Peyer's patch (tissue), 4 donors: ENCODE measurements around the gene ITGA11.

Source experiments
- POLR2A ChIP-seq, 2 donors: fragments of 450-650 bp; IDR thresholded peaks; one replicate each; pipeline ENCODE4 v1.5.1; 2017; ENCODE audit warnings: antibody characterized with exemption in 2 of 2, mild to moderate bottlenecking in 2 of 2, moderate library complexity in 2 of 2
- TF ChIP-seq, protein P1 (sequence below), 6 experiments: fragments of 450-650 bp in 4 of 6; fragments of 200-600 bp in 2 of 6; sonication (generic) in 1 of 6; IDR thresholded peaks; one replicate each; pipeline ENCODE4 v1.5.1; 2017 to 2019; ENCODE audit warnings: antibody characterized with exemption in 6 of 6, mild to moderate bottlenecking in 3 of 6, moderate library complexity in 1 of 6

DNA sequence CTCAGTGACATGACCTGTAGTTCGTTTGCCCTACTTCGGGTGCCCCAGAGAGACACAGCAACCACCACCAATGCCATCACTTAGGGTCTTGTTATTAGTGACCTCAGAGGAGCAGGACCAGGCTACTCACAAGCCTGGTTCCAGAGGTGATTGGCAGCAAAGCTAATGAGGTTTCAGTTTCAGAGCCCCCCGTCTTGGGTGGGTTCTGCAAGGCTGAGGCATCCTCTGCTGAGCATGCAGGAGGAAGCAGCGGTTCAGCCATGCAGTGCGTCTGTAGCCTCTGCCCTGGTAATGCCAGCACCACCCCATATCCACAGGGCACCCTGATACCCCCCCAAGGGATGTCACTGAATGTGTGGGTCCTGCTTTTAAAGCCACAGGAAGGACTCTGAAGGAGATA lies 39.0 kb upstream of the ITGA11 start:
- TF ChIP-seq POLR2A (IDR thresholded peaks at IDR 0.05) = no peak
- TF ChIP-seq, protein P1, sequence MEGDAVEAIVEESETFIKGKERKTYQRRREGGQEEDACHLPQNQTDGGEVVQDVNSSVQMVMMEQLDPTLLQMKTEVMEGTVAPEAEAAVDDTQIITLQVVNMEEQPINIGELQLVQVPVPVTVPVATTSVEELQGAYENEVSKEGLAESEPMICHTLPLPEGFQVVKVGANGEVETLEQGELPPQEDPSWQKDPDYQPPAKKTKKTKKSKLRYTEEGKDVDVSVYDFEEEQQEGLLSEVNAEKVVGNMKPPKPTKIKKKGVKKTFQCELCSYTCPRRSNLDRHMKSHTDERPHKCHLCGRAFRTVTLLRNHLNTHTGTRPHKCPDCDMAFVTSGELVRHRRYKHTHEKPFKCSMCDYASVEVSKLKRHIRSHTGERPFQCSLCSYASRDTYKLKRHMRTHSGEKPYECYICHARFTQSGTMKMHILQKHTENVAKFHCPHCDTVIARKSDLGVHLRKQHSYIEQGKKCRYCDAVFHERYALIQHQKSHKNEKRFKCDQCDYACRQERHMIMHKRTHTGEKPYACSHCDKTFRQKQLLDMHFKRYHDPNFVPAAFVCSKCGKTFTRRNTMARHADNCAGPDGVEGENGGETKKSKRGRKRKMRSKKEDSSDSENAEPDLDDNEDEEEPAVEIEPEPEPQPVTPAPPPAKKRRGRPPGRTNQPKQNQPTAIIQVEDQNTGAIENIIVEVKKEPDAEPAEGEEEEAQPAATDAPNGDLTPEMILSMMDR (IDR thresholded peaks at IDR 0.05) = no peak
